VCaP (cell line): ENCODE measurements around the gene NKTR.

Experiments used
- H3K27ac ChIP-seq: fragments of 450-650 bp; 2 replicates; pipeline ENCODE4 v1.5.1; 2017
- CTCF ChIP-seq: fragments of 450-650 bp; conservative IDR thresholded peaks from 2 replicates; pipeline ENCODE4 v1.5.1; 2017; ENCODE audit warnings: mild to moderate bottlenecking, moderate library complexity

Gene NKTR

GRCh38 chr3:42674146-42674545, 73.7 kb downstream of the NKTR start:
- TF ChIP-seq CTCF: no peak
- H3K27ac ChIP-seq: no peak overlapping the region

GRCh38 chr3:42675909-42676308, 75.4 kb downstream of the NKTR start:
- TF ChIP-seq CTCF: no peak
- no peak overlapping the region for H3K27ac ChIP-seq

DNA sequence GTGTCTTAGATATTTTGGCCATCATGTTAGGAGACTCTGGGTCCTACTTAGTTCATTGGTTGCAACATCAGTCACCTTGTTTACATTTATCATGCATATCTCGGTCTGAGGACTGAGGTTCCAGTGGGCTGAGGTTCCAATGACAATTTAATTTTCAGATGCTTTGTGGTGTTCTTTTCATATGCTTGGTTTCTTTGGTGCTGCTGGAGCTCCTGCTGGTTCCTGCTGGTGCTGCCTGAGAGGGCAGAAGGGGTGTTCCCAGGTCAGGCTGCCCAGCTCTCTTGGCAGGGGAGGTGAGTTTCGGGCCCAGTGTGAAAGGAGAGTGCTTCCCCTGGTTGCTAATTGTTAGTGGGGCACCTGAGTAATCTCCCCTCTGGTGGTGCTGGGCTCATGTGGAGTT, 78.0 kb downstream of the NKTR start:
- no peak for TF ChIP-seq CTCF

GRCh38 chr3:42680271-42680670, 79.8 kb downstream of the NKTR start:
- TF ChIP-seq CTCF: no peak
- no peak overlapping the region for H3K27ac ChIP-seq

More for the DNA sequence above, 78.0 kb downstream of the NKTR start:
- H3K27ac ChIP-seq: no peak overlapping the region

DNA sequence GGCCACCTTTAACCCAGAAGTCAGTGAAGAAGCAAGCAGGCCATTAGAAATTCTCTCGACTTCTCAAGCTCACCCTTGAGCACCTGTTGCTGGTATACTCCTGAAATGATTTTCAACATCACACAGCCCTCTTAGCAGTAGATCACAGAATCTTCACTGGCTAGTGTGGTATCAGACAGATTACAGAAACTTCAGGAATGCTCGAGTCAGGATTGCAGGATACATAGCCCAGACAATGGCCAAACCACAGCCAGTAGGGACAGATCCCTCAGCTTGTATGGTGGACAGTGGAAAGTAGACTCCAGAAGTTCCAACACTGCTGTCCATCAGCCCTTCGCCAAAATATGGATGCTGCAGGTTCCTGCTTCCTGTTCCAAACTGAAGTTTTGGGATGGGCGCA, 80.3 kb downstream of the NKTR start:
- no peak overlapping the region for H3K27ac ChIP-seq
- TF ChIP-seq CTCF: no peak

- no peak for TF ChIP-seq CTCF
- no peak overlapping the region for H3K27ac ChIP-seq
Measured at GRCh38 chr3:42681361-42682038, 81.0 kb downstream of the NKTR start.

DNA sequence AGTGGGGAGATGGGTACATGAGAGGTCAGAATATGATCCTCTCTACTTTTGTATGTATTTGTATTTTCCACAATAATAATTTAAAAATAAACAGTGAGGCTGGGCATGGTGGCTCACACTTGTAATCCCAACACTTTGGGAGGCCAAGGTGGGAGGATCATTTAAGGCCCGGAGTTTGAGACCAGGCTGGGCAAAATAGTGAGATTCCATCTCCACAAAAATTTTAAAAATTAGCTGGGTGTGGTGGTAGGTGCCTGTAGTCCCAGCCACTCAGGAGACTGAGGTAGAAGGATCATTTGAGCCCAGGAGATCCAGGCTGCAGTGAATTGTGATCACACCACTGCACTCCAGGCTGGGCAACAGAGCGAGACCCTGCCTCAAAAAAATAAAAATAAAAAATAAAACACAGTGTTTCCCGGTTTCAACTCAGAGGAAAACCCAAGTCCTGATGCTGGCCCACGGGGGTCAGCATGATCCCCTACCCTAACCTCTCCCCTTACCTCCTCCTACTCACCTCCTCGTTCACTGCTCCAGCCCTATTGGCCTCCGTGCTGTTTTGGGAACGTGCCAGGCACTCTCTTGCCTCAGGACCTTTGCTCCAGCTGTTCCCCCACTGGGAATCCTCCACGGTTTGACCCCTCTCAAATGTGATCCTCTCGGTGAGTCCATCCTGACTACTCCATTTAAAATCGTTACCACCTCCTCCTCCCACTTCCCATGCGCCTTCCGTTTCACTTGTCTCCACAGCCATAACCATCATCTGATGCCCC, 82.0 kb downstream of the NKTR start:
- no peak overlapping the region for H3K27ac ChIP-seq
- no peak for TF ChIP-seq CTCF
